Pancreas (tissue), 10 donors: ENCODE data around the gene SCAF8. TPM values are rescaled to one million over a fixed set of nuclear protein-coding genes. Genes with fewer than 3 reads are reported as not detected.

Source experiments
- ATAC-seq, 4 donors: fragments of 200-7000 bp; cut with Tn5 transposase; one replicate each; pipeline versions ENCODE4 v1.8.0 to v1.9.1; 2020; ENCODE audit warnings: mild to moderate bottlenecking in 4 of 4, moderate library complexity in 4 of 4
- DNase-seq, 6 donors: peaks; one replicate each; pipeline ENCODE4 v3.0.0-alpha.2; 2020
- FAIRE-seq: peaks from 2 replicates; lab custom pipeline; 2012; peaks lifted over from hg19 to GRCh38; lab: Jason Lieb, UNC
- H3K27ac ChIP-seq, 4 donors: fragments of 200-600 bp; sonication (generic); 1 replicate in 3 of 4; 2 replicates in 1 of 4; pipeline versions ENCODE4 v1.5.0 to v1.8.0; 2020
- H3K27me3 ChIP-seq, 4 donors: fragments of 200-600 bp; one replicate each; pipeline ENCODE4 v1.8.0; 2021
- H3K36me3 ChIP-seq, 3 donors: fragments of 200-600 bp; sonication (generic) in 1 of 3; one replicate each; pipeline versions ENCODE4 v1.5.0 to v1.8.0; 2020 to 2021
- H3K4me1 ChIP-seq, 3 donors: fragments of 200-600 bp; one replicate each; pipeline ENCODE4 v1.8.0; 2021
- H3K4me3 ChIP-seq, 4 donors: fragments of 200-600 bp; sonication (generic) in 2 of 4; one replicate each; pipeline versions ENCODE4 v1.5.0 to v1.8.0; 2020 to 2021
- H3K9me3 ChIP-seq, 4 donors: fragments of 200-600 bp; one replicate each; pipeline ENCODE4 v1.8.0; 2021
- CTCF ChIP-seq, 4 donors: fragments of 200-600 bp; sonication (generic) in 3 of 4; IDR thresholded peaks; one replicate each; pipeline versions ENCODE4 v1.5.0 to v1.8.0; 2021; ENCODE audit warnings: antibody characterized with exemption in 4 of 4
- WGBS, 2 donors: extraction: QIAGEN DNeasy Blood & Tissue Kit; methylation state at CpG; one replicate each; pipeline ENCODE4 v1.1.7; 2013; 5-methylcytosine and 5-hydroxymethylcytosine counted together
- intact Hi-C, 3 donors: fragments of 100-400 bp; cut with DNase I; formaldehyde crosslinking; loops; one replicate each; pipeline versions ENCODE4 v1.11.1 to v1.14.2; 2022
- polyA plus RNA-seq, 2 donors: library from polyadenylated mRNA; stranded (reverse); fragments of 200-250 nt; gene quantifications; one replicate each; pipeline ENCODE4 v1.2.3, GENCODE V29; 2013
- total RNA-seq, 6 donors: library from RNA; stranded (reverse); fragmentation: NEBNext Ultra II Directional in 4 of 6; extraction: Animal tissue kit (Norgen Biotek cat#: 25700) in 4 of 6; gene quantifications; one replicate each; pipeline versions ENCODE4 v1.2.1 to v1.2.4, GENCODE V29; 2021 to 2023
- donor health status: healthy with polysubstance abuse.
- donor health status: DM: no; HTN: no; CAD: no; lungs with moderate emphysema.
- donor health status: DM: no; HTN: no; CAD: no.
- donor health status: control.
- donor health status: control.
- donor health status: Bipolar disorder and iron deficiency.
- donor health status: DM: yes; HTN: yes; CAD: no.
- donor health status: DM: no; HTN: no; CAD: no.
- donor health status: DM: no; HTN: no; CAD: no.
- donor health status: DM: yes; HTN: yes; CAD: no.

Gene SCAF8
- total and polyA plus RNA-seq, 8 donors, result 8.3 to 25.4 (median 16.2) TPM

- H3K36me3 ChIP-seq, result peaks cover 0 to 10% (median 10%) of the 10 kb centered on the region in 3 donors
- H3K27ac ChIP-seq, result no peak overlapping the region
- intact Hi-C loops, result no loop called here
- no peaks in the 10 kb centered on the region for H3K27me3 ChIP-seq
- ATAC-seq (peak in 2 of 4 donors; percentile 37 to 53), DNase-seq (no peak), FAIRE-seq (no peak)
- 20 to 25% methylated on average over 4 of the region's 4 CpGs for WGBS, 2 donors
- TF ChIP-seq CTCF (IDR thresholded peaks at IDR 0.05), result no peak
- H3K4me1 ChIP-seq, result peaks cover 6 to 18% (median 11%) of the 10 kb centered on the region in 3 donors
- H3K4me3 ChIP-seq, result no peak overlapping the region
- no peaks in the 10 kb centered on the region for H3K9me3 ChIP-seq
Observed at GRCh38 chr6:154835307-154835706, 102.1 kb downstream of the SCAF8 start.

GRCh38 chr6:154839546-154839945, 106.3 kb downstream of the SCAF8 start:
- no peak for DNase-seq
- ATAC-seq, result no peak
- H3K36me3 ChIP-seq, result no peaks in the 10 kb centered on the region
- H3K9me3 ChIP-seq, result no peaks in the 10 kb centered on the region
- intact Hi-C loops, result no loop called here
- H3K27ac ChIP-seq, result no peak overlapping the region
- 96% methylated on average over 6 of the region's 6 CpGs for WGBS, 2 donors
- no peak overlapping the region for H3K4me3 ChIP-seq
- FAIRE-seq, result no peak
- peaks cover 14 to 28% (median 16%) of the 10 kb centered on the region in 3 donors for H3K4me1 ChIP-seq
- H3K27me3 ChIP-seq, result no peaks in the 10 kb centered on the region
- TF ChIP-seq CTCF (IDR thresholded peaks at IDR 0.05), result no peak

- Histone ChIP-seq H3K27me3 (no peaks in the 10 kb centered on the region), H3K4me1 (peaks cover 8 to 20% (median 12%) of the 10 kb centered on the region in 3 donors), H3K4me3 (no peak overlapping the region), H3K36me3 (no peaks in the 10 kb centered on the region), H3K27ac (no peak overlapping the region), H3K9me3 (no peaks in the 10 kb centered on the region)
- 79 to 82% methylated on average over 6 of the region's 6 CpGs for WGBS, 2 donors
- ATAC-seq (no peak), DNase-seq (no peak), FAIRE-seq (no peak)
- intact Hi-C loops, result no loop called here
- TF ChIP-seq CTCF (IDR thresholded peaks at IDR 0.05), result no peak
Observed at GRCh38 chr6:154840363-154840762, 107.1 kb downstream of the SCAF8 start.

- WGBS, 2 donors, result 98 to 99% methylated on average over 4 of the region's 4 CpGs
Observed at GRCh38 chr6:154841109-154841508, 107.9 kb downstream of the SCAF8 start.

More at GRCh38 chr6:154841109-154841508, 107.9 kb downstream of the SCAF8 start:
- no peak for TF ChIP-seq CTCF (IDR thresholded peaks at IDR 0.05)
- Histone ChIP-seq H3K4me3 (no peak overlapping the region), H3K27ac (no peak overlapping the region), H3K9me3 (no peaks in the 10 kb centered on the region), H3K36me3 (no peaks in the 10 kb centered on the region), H3K4me1 (peaks cover 8 to 13% (median 10%) of the 10 kb centered on the region in 3 donors), H3K27me3 (no peaks in the 10 kb centered on the region)
- FAIRE-seq (no peak), DNase-seq (no peak), ATAC-seq (no peak)
- intact Hi-C loops, result no loop called here
